Brain pericyte (primary cell): ENCODE measurements around the gene NOLC1.

Source experiments
- DNase-seq: peaks from one replicate; pipeline ENCODE4 v3.0.0-alpha.2; 2012; ENCODE audit warnings: low read depth, low spot score

Gene NOLC1

DNA sequence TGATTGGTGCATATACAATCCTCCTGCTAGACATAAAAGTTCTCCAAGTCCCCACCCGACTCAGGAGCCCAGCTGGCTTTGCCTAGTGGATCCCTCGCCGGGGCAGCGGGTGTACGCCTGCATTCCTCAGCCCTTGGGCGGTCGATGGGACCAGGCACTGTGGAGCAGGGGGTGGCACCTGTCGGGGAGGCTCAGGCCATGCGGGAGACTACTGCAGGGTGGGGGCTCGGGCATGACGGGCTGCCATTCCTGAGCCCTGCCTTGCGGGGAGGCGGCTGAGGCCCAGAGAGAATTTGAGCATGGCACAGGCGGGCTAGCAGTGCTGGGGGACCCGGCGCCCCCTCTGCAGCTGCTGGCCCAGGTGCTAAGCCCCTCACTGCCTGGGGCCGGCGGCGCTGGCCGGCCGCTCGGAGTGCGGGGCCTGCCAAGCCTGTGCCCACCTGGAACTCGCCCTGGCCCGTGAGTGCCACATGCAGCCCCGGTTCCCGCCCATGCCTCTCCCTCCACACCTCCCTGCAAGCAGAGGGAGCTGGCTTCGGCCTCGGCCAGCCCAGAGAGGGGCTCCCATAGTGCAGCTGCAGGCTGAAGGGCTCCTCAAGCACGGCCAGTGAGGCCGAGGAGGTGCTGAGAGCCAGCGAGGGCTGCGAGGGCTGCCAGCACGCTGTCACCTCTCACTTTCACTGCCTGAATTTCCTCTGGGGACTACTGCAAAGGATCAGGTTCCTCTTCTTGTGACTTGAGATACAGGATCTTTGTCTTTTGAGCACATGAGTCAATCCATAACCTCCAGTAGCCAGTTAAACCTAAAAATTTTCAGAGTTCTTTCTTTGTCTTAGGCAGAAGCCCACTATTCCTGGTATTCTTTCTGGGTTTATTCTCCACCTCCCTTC, 48.8 kb downstream of the NOLC1 start:
- no peak for DNase-seq

DNA sequence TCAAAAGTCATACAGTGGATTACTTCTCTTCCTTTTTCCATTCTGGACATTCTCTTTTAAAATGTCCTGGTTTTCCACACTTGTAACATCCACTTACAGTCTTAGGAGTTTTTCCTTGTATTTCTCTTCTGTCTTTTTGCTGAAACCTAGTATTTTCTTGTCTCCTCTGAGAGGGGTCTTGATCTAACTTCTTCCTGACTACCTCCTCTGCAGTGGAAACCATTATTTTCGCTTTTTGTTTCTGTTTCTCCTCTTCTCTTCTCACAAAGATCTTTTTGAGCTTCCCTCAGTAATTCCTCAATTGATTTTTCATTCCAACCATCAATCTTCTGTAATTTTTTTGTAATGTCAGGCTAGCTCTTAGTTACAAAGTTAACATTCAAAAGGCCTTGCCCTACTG, 50.2 kb downstream of the NOLC1 start:
- no peak for DNase-seq

DNA sequence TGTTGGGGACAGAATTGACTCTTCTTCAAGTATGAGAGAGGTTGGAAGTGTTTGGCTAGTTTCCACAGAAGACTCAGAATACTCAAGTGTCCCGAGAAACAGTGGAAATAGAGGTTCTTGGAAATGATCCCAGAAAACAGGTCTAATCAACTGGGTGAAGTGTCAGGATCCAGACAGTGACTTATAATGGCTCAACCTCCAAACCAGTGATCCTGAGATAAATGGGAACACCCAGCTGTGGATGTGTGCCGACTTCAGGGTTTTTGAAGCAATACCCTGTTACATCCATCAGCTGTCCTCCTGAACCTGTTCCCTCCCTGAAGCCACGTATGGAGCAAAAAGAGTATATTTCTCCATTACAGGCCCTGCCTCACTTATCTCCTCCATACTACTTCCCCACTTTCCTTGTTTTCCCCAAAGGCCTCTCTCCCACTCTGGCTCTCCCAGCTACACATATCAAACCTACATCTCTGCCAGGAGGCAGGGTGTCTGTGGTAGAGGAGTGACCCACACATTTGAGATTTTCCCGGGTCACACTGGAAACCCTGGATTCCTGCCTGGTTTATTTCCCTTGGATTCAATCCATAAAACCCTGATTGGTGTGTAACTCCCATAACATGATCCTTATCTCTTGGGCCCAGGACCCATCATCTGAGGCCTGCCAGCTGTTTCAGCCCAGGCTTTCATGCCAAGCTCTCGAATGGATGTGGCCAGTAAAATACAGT, 56.3 kb downstream of the NOLC1 start:
- DNase-seq: no peak

DNA sequence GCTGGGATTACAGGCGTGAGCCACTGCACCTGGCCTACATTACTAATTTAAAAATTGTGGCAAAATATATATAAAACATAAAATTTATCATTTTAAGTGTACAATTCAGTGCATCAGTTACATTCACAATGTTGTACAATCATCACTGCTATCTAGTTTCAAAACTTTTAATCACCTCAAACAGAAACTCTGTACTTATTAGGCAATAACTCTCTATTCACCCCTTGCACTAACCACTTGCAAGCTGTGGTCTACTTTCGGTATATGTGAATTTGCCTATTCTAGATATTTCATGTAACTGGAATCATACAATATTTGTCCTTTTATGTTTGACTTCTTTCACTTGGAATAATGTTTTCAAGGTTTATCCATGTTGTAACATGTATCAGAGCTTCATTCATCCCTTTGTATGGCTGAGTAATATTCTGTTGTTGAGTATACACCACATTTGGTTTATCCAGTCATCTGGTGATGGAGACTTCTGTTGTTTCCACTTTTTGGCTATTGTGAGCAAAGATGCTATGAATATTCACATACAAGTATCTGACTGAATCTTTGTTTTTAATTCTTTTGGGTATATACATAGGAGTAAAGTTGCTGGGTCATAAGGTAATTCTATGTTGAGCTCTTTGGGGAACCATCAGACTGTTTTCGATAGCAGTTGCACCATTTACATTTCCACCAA, 59.6 kb downstream of the NOLC1 start:
- DNase-seq: no peak
